ENCODE measurements around the gene GPC2.
"Not testable (repeated sequence)": the region's sequence is repeated elsewhere in the genome, so short reads cannot be mapped to it uniquely, and the experiment has no call there.

Gene GPC2
- 3.3 to 3.9 reads per million in 2 donors for total RNA-seq

- DNase-seq, result peak; percentile 95
These were observed at the start of gene GPC2, which contains the start of gene STAG3 for GRCh38 chr7:100177045-100178001. GPC2 (minus strand) TSS chr7:100177381; CDS start chr7:100177199, 182 bp downstream. STAG3 (plus strand) TSS chr7:100177918; CDS start chr7:100180557, 2,639 bp downstream.

GRCh38 chr7:100224891-100225290, 47.7 kb upstream of the GPC2 start:
- DNase-seq, result not testable (repeated sequence)

- DNase-seq, result not testable (repeated sequence)
These were observed 46.3 kb upstream of the GPC2 start for GRCh38 chr7:100223376-100223927.

GRCh38 chr7:100222445-100223132, 45.4 kb upstream of the GPC2 start:
- no peak for DNase-seq

GRCh38 chr7:100221767-100222444, 44.7 kb upstream of the GPC2 start:
- DNase-seq, result no peak

- DNase-seq, result peak; percentile 70
These were observed 44.1 kb upstream of the GPC2 start for GRCh38 chr7:100221231-100221718.

GRCh38 chr7:100220586-100221230, 43.5 kb upstream of the GPC2 start:
- no peak for DNase-seq

GRCh38 chr7:100219801-100220585, 42.8 kb upstream of the GPC2 start, which contains the start of gene PVRIG:
PVRIG (plus strand) TSS chr7:100219949; CDS start chr7:100219971, 22 bp downstream.
- DNase-seq, result not testable (repeated sequence)

- DNase-seq, result no peak
These were observed 42.1 kb upstream of the GPC2 start for GRCh38 chr7:100219271-100219737.

GRCh38 chr7:100217934-100218333, 40.8 kb upstream of the GPC2 start:
- DNase-seq, result peak; percentile 56

- DNase-seq, result no peak
These were observed 38.7 kb upstream of the GPC2 start for GRCh38 chr7:100215895-100216294.

- DNase-seq, result not testable (repeated sequence)
These were observed 37.2 kb upstream of the GPC2 start for GRCh38 chr7:100214356-100214755.

GRCh38 chr7:100213672-100214071, 36.5 kb upstream of the GPC2 start:
- DNase-seq, result no peak

GRCh38 chr7:100212631-100213286, 35.6 kb upstream of the GPC2 start:
- DNase-seq, result no peak

- no peak for DNase-seq
These were observed 34.2 kb upstream of the GPC2 start for GRCh38 chr7:100211342-100211780.

GRCh38 chr7:100210805-100211204, 33.6 kb upstream of the GPC2 start:
- DNase-seq, result no peak

- DNase-seq, result no peak
These were observed 32.3 kb upstream of the GPC2 start for GRCh38 chr7:100209493-100209892.

GRCh38 chr7:100208911-100209408, 31.8 kb upstream of the GPC2 start:
- DNase-seq, result no peak

GRCh38 chr7:100204454-100204853, 27.3 kb upstream of the GPC2 start:
- no peak for DNase-seq

- DNase-seq, result no peak
These were observed 23.5 kb upstream of the GPC2 start for GRCh38 chr7:100200693-100201092.

Data from T-helper 9 cell (primary cell).